ENCODE measurements around the gene PKIB. TPM values are rescaled to one million over a fixed set of nuclear protein-coding genes. Genes with fewer than 3 reads are reported as not detected.

Gene PKIB
- total and polyA plus RNA-seq, 2 donors (not counting 3 experiments of a cell fraction or from before 2014, with no cell fraction given) = not detected

DNA sequence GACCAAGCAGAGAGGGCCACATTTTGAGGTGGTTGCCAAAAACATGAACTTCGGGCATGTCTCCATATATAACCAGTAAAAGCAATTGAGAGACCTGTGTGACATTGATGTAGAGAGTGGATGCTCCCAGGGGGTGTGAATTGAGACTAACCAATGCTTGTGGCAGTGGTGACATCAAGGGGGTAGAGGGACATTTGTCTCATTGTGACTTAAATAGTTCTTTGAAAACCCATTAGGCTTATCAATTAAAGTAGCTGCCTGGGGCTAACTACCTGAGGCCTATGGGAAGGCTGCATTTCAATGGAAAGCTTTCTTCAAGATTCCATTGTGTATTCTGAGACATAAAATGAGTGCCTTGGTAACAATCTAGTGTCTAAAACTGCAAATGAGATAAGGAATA, 87.3 kb downstream of the PKIB start:
- no peak overlapping the region for H2AFZ ChIP-seq (ENCODE audit: low read depth, low read length)
- BruUV-seq (replicated peaks) = no TSS peak
- FAIRE-seq (no peak), DNase-seq (ENCODE audit: low read depth, low spot score) (no peak)
- dilution Hi-C loops (cut with MboI; ENCODE audit: extremely low pct_ligation_motif_present, low sequenced_read_pairs) = no loop called here
- H3K4me2 ChIP-seq (ENCODE audit: insufficient read depth, low read length) = no peak overlapping the region
- peaks cover 12% of the 10 kb centered on the region for H3K4me1 ChIP-seq (ENCODE audit: control insufficient read depth, extremely low read depth, insufficient read depth, low read length)
- TF ChIP-seq JUN (IDR thresholded peaks at IDR 0.05; ENCODE audit: borderline replicate concordance, insufficient read depth, insufficient read length, low read depth) (no peak), FOS (IDR thresholded peaks at IDR 0.05; ENCODE audit: borderline replicate concordance, insufficient read depth, low read length) (no peak), EZH2 (IDR thresholded peaks at IDR 0.05; ENCODE audit: borderline replicate concordance, low read depth, low read length, severe bottlenecking) (no peak), POLR2AphosphoS5 (IDR thresholded peaks at IDR 0.05; ENCODE audit: insufficient read depth, low read depth, low read length) (no peak), MYC (IDR thresholded peaks at IDR 0.05; ENCODE audit: low read depth, low read length) (no peak), MAX (IDR thresholded peaks at IDR 0.05; ENCODE audit: insufficient read depth, insufficient read length) (no peak), POLR2A (IDR thresholded peaks at IDR 0.05; ENCODE audit: low read depth, low read length) (no peak), GATA2 (IDR thresholded peaks at IDR 0.05; ENCODE audit: insufficient read depth, insufficient read length, low read depth, low read length) (no peak)
- TF ChIP-seq, protein P1, sequence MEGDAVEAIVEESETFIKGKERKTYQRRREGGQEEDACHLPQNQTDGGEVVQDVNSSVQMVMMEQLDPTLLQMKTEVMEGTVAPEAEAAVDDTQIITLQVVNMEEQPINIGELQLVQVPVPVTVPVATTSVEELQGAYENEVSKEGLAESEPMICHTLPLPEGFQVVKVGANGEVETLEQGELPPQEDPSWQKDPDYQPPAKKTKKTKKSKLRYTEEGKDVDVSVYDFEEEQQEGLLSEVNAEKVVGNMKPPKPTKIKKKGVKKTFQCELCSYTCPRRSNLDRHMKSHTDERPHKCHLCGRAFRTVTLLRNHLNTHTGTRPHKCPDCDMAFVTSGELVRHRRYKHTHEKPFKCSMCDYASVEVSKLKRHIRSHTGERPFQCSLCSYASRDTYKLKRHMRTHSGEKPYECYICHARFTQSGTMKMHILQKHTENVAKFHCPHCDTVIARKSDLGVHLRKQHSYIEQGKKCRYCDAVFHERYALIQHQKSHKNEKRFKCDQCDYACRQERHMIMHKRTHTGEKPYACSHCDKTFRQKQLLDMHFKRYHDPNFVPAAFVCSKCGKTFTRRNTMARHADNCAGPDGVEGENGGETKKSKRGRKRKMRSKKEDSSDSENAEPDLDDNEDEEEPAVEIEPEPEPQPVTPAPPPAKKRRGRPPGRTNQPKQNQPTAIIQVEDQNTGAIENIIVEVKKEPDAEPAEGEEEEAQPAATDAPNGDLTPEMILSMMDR (IDR thresholded peaks at IDR 0.05; ENCODE audit: extremely low read depth in 1 of 2, insufficient read depth in 1 of 2, low read depth in 1 of 2, low read length in 2 of 2) = no peak
- ChIA-PET CTCF (no interaction called here), POLR2A (no interaction called here)
- no peaks in the 10 kb centered on the region for H3K27me3 ChIP-seq (ENCODE audit: control insufficient read depth in 2 of 2, insufficient read depth in 2 of 2, low read length in 2 of 2)
- no peaks in the 10 kb centered on the region for H3K36me3 ChIP-seq (ENCODE audit: control insufficient read depth in 2 of 2, extremely low read depth in 1 of 2, insufficient read depth in 2 of 2, low read length in 2 of 2)
- no peaks in the 10 kb centered on the region for H4K20me1 ChIP-seq (replicated peaks; ENCODE audit: control insufficient read depth, extremely low read depth, insufficient read depth, low read length)
- H3K27ac ChIP-seq (ENCODE audit: insufficient read depth, low read depth, low read length) = no peak overlapping the region
- no peaks in the 10 kb centered on the region for H3K9me1 ChIP-seq (replicated peaks; ENCODE audit: control insufficient read depth, extremely low read depth, insufficient read depth, low read length)
- no peaks in the 10 kb centered on the region for H3K79me2 ChIP-seq (ENCODE audit: control insufficient read depth, insufficient read depth, low read length)
- H3K9me3 ChIP-seq (replicated peaks; ENCODE audit: control insufficient read depth, insufficient read depth, low read length) = no peaks in the 10 kb centered on the region
- intact Hi-C loops (cut with micrococcal nuclease) = loop anchor here (5.0 kb wide), 1 partner anchor 85 kb away; the partner anchor contains the start of gene PKIB
- no peak overlapping the region for H3K9ac ChIP-seq (replicated peaks; ENCODE audit: extremely low read depth, insufficient read depth, low read length)
- H3K4me3 ChIP-seq (replicated peaks in 1 of 3; ENCODE audit: insufficient read depth in 1 of 3, low read depth in 1 of 3, low read length in 3 of 3) = no peak overlapping the region

All from endothelial cell of umbilical vein (primary cell).